ENCODE data around the gene APBA2. TPM values are rescaled to one million over a fixed set of nuclear protein-coding genes. Genes with fewer than 3 reads are reported as not detected.

The APBA2 gene
- polyA plus RNA-seq, 1 donor (not counting 4 experiments of a cell fraction or from before 2014, with no cell fraction given) = 5.5 TPM

GRCh38 chr15:29039466-29040369, 153.9 kb downstream of the APBA2 start:
- dilution Hi-C loops (cut with MboI; ENCODE audit: extremely low pct_ligation_motif_present, low sequenced_read_pairs) = no loop called here
- Histone ChIP-seq H3K9me3 (ENCODE audit: control insufficient read depth, low read depth, low read length) (no peaks in the 10 kb centered on the region), H3K79me2 (ENCODE audit: control insufficient read depth, insufficient read depth, low read length) (no peaks in the 10 kb centered on the region), H3K27ac (ENCODE audit: control insufficient read depth, insufficient read depth, low read length) (no peak overlapping the region), H3K4me2 (ENCODE audit: control insufficient read depth, extremely low read depth, insufficient read depth, low read depth, low read length) (no peak overlapping the region), H2AFZ (ENCODE audit: control insufficient read depth, low read length) (no peak overlapping the region), H3K27me3 (ENCODE audit: control insufficient read depth, extremely low read depth, insufficient read depth, low read length) (no peaks in the 10 kb centered on the region), H4K20me1 (ENCODE audit: control insufficient read depth, extremely low read depth, insufficient read depth, low read length) (no peaks in the 10 kb centered on the region), H3K9me1 (ENCODE audit: control insufficient read depth, extremely low read depth, insufficient read depth, low read length) (no peaks in the 10 kb centered on the region), H3K9ac (ENCODE audit: control insufficient read depth, extremely low read depth, insufficient read depth, low read length) (no peak overlapping the region), H3K4me3 (ENCODE audit: control insufficient read depth in 2 of 3, extremely low read depth in 1 of 3, insufficient read depth in 2 of 3, low read depth in 1 of 3, low read length in 3 of 3) (no peak overlapping the region), H3K36me3 (ENCODE audit: control insufficient read depth in 2 of 2, extremely low read depth in 1 of 2, insufficient read depth in 2 of 2, low read length in 2 of 2) (no peaks in the 10 kb centered on the region), H3K4me1 (ENCODE audit: control insufficient read depth, extremely low read depth, insufficient read depth, low read length) (no peaks in the 10 kb centered on the region)
- TF ChIP-seq CTCF (optimal IDR thresholded peaks at IDR 0.05 in 1 of 3, IDR thresholded peaks at IDR 0.05 in 1 of 3, conservative IDR thresholded peaks at IDR 0.05 in 1 of 3; ENCODE audit: extremely low read depth in 1 of 3, insufficient read depth in 2 of 3, low read length in 3 of 3) (no peak), EZH2 (IDR thresholded peaks at IDR 0.05; ENCODE audit: low read length) (no peak)
- DNase-seq (ENCODE audit: low read depth, low spot score) (no peak), FAIRE-seq (no peak)

DNA sequence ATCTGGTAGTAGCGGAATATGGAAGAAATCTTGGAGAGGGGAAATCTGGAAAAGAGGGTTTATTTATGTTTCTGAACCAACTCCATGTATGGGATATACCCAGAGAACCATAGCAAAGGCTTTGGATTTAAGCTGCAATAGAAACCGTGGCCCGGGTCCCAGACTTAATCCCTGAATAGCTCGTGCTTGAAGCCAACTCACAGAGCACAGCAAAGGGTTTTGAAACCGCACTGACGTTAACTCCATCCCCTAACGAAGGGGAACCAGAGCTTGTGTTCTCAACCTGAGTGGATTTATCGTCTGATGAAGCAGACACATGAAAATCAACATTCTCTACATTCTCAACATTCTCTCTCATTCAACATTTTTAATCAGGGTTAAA, 154.6 kb downstream of the APBA2 start:
- H3K9me1 ChIP-seq (ENCODE audit: control insufficient read depth, extremely low read depth, insufficient read depth, low read length) = no peaks in the 10 kb centered on the region
- H3K36me3 ChIP-seq (ENCODE audit: control insufficient read depth in 2 of 2, extremely low read depth in 1 of 2, insufficient read depth in 2 of 2, low read length in 2 of 2) = no peaks in the 10 kb centered on the region
- H3K9me3 ChIP-seq (ENCODE audit: control insufficient read depth, low read depth, low read length) = no peaks in the 10 kb centered on the region
- no peak overlapping the region for H3K27ac ChIP-seq (ENCODE audit: control insufficient read depth, insufficient read depth, low read length)
- H3K4me3 ChIP-seq (ENCODE audit: control insufficient read depth in 2 of 3, extremely low read depth in 1 of 3, insufficient read depth in 2 of 3, low read depth in 1 of 3, low read length in 3 of 3) = no peak overlapping the region
- no peaks in the 10 kb centered on the region for H3K4me1 ChIP-seq (ENCODE audit: control insufficient read depth, extremely low read depth, insufficient read depth, low read length)
- no peak overlapping the region for H3K4me2 ChIP-seq (ENCODE audit: control insufficient read depth, extremely low read depth, insufficient read depth, low read depth, low read length)
- H4K20me1 ChIP-seq (ENCODE audit: control insufficient read depth, extremely low read depth, insufficient read depth, low read length) = no peaks in the 10 kb centered on the region
- no peak for FAIRE-seq
- H3K27me3 ChIP-seq (ENCODE audit: control insufficient read depth, extremely low read depth, insufficient read depth, low read length) = no peaks in the 10 kb centered on the region
- H3K79me2 ChIP-seq (ENCODE audit: control insufficient read depth, insufficient read depth, low read length) = no peaks in the 10 kb centered on the region
- no peak for DNase-seq (ENCODE audit: low read depth, low spot score)
- dilution Hi-C loops (cut with MboI; ENCODE audit: extremely low pct_ligation_motif_present, low sequenced_read_pairs) = no loop called here
- TF ChIP-seq EZH2 (IDR thresholded peaks at IDR 0.05; ENCODE audit: low read length) (no peak), CTCF (optimal IDR thresholded peaks at IDR 0.05 in 1 of 3, IDR thresholded peaks at IDR 0.05 in 1 of 3, conservative IDR thresholded peaks at IDR 0.05 in 1 of 3; ENCODE audit: extremely low read depth in 1 of 3, insufficient read depth in 2 of 3, low read length in 3 of 3) (no peak)
- H3K9ac ChIP-seq (ENCODE audit: control insufficient read depth, extremely low read depth, insufficient read depth, low read length) = no peak overlapping the region
- no peak overlapping the region for H2AFZ ChIP-seq (ENCODE audit: control insufficient read depth, low read length)
